WTC11 (cell line): ENCODE measurements around the gene FREY1. TPM values are rescaled to one million over a fixed set of nuclear protein-coding genes. Genes with fewer than 3 reads are reported as not detected.

ENCODE experiments used
- ATAC-seq: fragments of 200-7000 bp; cut with Tn5 transposase; 2 replicates; pipeline ENCODE4 v1.10.0; 2021; ENCODE audit warnings: mild to moderate bottlenecking, moderate library complexity
- CTCF ChIA-PET: fragments of 300-600 bp; sonication (Branson Sonifier 250); formaldehyde crosslinking; loops from one replicate; lab custom pipeline; 2021; ENCODE audit warnings: antibody characterized with exemption; lab: Charles Lee
- POLR2A ChIA-PET: fragments of 350-600 bp; sonication (Branson Sonifier 250); formaldehyde crosslinking; loops from one replicate; lab custom pipeline; 2021; ENCODE audit warnings: antibody characterized with exemption; lab: Charles Lee
- DNase-seq: peaks from one replicate; pipeline ENCODE4 v3.0.0; 2021; ENCODE audit warnings: low spot score
- H3K27ac Mint-ChIP-seq: 2 replicates; pipeline ENCODE4 v1.8.0; 2021; ENCODE audit warnings: mixed read lengths
- H3K27me3 Mint-ChIP-seq: 2 replicates; pipeline ENCODE4 v1.8.0; 2021; ENCODE audit warnings: low read depth, mild to moderate bottlenecking, moderate library complexity, mixed read lengths
- H3K36me3 Mint-ChIP-seq: 2 replicates; pipeline ENCODE4 v1.8.0; 2021; ENCODE audit warnings: mixed read lengths
- H3K4me1 Mint-ChIP-seq: 2 replicates; pipeline ENCODE4 v1.8.0; 2022; ENCODE audit warnings: mixed read lengths
- H3K4me3 Mint-ChIP-seq: 2 replicates; pipeline ENCODE4 v1.8.0; 2021; ENCODE audit warnings: mild to moderate bottlenecking, moderate library complexity, mixed read lengths
- H3K9me3 Mint-ChIP-seq: 2 replicates; pipeline ENCODE4 v1.8.0; 2021; ENCODE audit warnings: mixed read lengths
- AR ChIP-seq: fragments of 250-450 bp; sonication (Bioruptor Pico); IDR thresholded peaks from 2 replicates; pipeline ENCODE4 v1.9.0; 2021; ENCODE audit warnings: mild to moderate bottlenecking
- ARID4B ChIP-seq: sonication (generic); formaldehyde crosslinking; IDR thresholded peaks from 2 replicates; pipeline ENCODE4 v1.8.0; 2023; ENCODE audit warnings: missing genetic modification reagents, mild to moderate bottlenecking, borderline replicate concordance
- ATF1 ChIP-seq: sonication (generic); formaldehyde crosslinking; IDR thresholded peaks from 2 replicates; pipeline ENCODE4 v1.8.1; 2023; ENCODE audit warnings: mild to moderate bottlenecking, moderate library complexity, missing genetic modification reagents
- CTCF ChIP-seq: fragments of 200-600 bp; IDR thresholded peaks from 2 replicates; pipeline ENCODE4 v1.8.0; 2022; ENCODE audit warnings: antibody characterized with exemption
- E2F4 ChIP-seq: sonication (generic); formaldehyde crosslinking; IDR thresholded peaks from 2 replicates; pipeline ENCODE4 v1.8.1; 2022; ENCODE audit warnings: low read depth, mild to moderate bottlenecking, moderate library complexity, missing genetic modification reagents, borderline replicate concordance
- FOXK1 ChIP-seq: sonication (generic); formaldehyde crosslinking; IDR thresholded peaks from 2 replicates; pipeline ENCODE4 v1.8.0; 2022; ENCODE audit warnings: mild to moderate bottlenecking, moderate library complexity, missing genetic modification reagents
- FOXP1 ChIP-seq: sonication (generic); formaldehyde crosslinking; IDR thresholded peaks from 2 replicates; pipeline ENCODE4 v1.8.0; 2022; ENCODE audit warnings: missing genetic modification reagents, mild to moderate bottlenecking, moderate library complexity, borderline replicate concordance
- FOXP4 ChIP-seq: sonication (generic); formaldehyde crosslinking; IDR thresholded peaks from 2 replicates; pipeline ENCODE4 v1.8.0; 2022; ENCODE audit warnings: mild to moderate bottlenecking, missing genetic modification reagents
- JUN ChIP-seq: sonication (generic); formaldehyde crosslinking; IDR thresholded peaks from 2 replicates; pipeline ENCODE4 v1.8.0; 2023; ENCODE audit warnings: mild to moderate bottlenecking, missing genetic modification reagents
- MXD4 ChIP-seq: fragments of 250-450 bp; sonication (Bioruptor Pico); IDR thresholded peaks from 2 replicates; pipeline ENCODE4 v1.8.0; 2021; ENCODE audit warnings: mild to moderate bottlenecking, moderate library complexity, borderline replicate concordance
- NFE2L1 ChIP-seq: sonication (generic); formaldehyde crosslinking; IDR thresholded peaks from 2 replicates; pipeline ENCODE4 v1.8.1; 2023; ENCODE audit warnings: missing genetic modification reagents
- PREB ChIP-seq: sonication (generic); formaldehyde crosslinking; IDR thresholded peaks from 2 replicates; pipeline ENCODE4 v1.8.1; 2022; ENCODE audit warnings: mild to moderate bottlenecking, missing genetic modification reagents, moderate library complexity, borderline replicate concordance
- ZBTB43 ChIP-seq: sonication (generic); formaldehyde crosslinking; IDR thresholded peaks from 2 replicates; pipeline ENCODE4 v1.8.1; 2023; ENCODE audit warnings: mild to moderate bottlenecking, missing genetic modification reagents
- ZNF219 ChIP-seq: sonication (generic); formaldehyde crosslinking; IDR thresholded peaks from 2 replicates; pipeline ENCODE4 v1.8.0; 2023; ENCODE audit warnings: missing genetic modification reagents, mild to moderate bottlenecking, borderline replicate concordance
- ZNF263 ChIP-seq: sonication (generic); formaldehyde crosslinking; IDR thresholded peaks from 2 replicates; pipeline ENCODE4 v1.8.1; 2022; ENCODE audit warnings: low read depth, mild to moderate bottlenecking, moderate library complexity, missing genetic modification reagents
- ZNF317 ChIP-seq: sonication (generic); formaldehyde crosslinking; IDR thresholded peaks from 2 replicates; pipeline ENCODE4 v1.8.1; 2023; ENCODE audit warnings: low read depth, mild to moderate bottlenecking, moderate library complexity, missing genetic modification reagents, borderline replicate concordance
- total RNA-seq: library from RNA; stranded (reverse); gene quantifications from 3 replicates; pipeline ENCODE4 v1.2.3, GENCODE V29; 2021

FREY1 gene
- total RNA-seq, 1 experiment from 2014 or later: 2.1 TPM

- CTCF ChIA-PET: no interaction called here
- no peak for TF ChIP-seq FOXP1
- no peak for TF ChIP-seq JUN
- no peak for TF ChIP-seq ZNF317 (CRISPR knock-in tag)
- TF ChIP-seq AR (CRISPR knock-in tag): no peak
- no peak for TF ChIP-seq E2F4 (CRISPR knock-in tag)
- no peak for TF ChIP-seq ZNF263 (CRISPR knock-in tag)
- no peak for TF ChIP-seq FOXP4 (CRISPR knock-in tag)
- TF ChIP-seq ZBTB43 (CRISPR knock-in tag): no peak
- no peak for TF ChIP-seq NFE2L1 (CRISPR knock-in tag)
- no peak for TF ChIP-seq MXD4 (CRISPR knock-in tag)
- no peak for TF ChIP-seq CTCF
- TF ChIP-seq, all 79 proteins: peak for 0
- peaks cover 2% of the 10 kb centered on the region; the same call in 1 of the 2 replicates for H3K36me3 Mint-ChIP-seq
- POLR2A ChIA-PET: interaction anchor here (0.8 to 1.6 kb wide), 2 partner anchors 23 to 64 kb away, joined by 3 to 8 read pairs; no protein-coding TSS in a partner anchor
- peaks cover 2% of the 10 kb centered on the region; the same call in 1 of the 2 replicates for H3K27me3 Mint-ChIP-seq
- no peak overlapping the region; the same call in 1 of the 2 replicates for H3K27ac Mint-ChIP-seq
- H3K4me3 Mint-ChIP-seq: peak overlapping the region; percentile 93
- H3K4me1 Mint-ChIP-seq: peaks cover 34% of the 10 kb centered on the region
- no peak for DNase-seq
- no peaks in the 10 kb centered on the region for H3K9me3 Mint-ChIP-seq
- no peak for ATAC-seq
These were observed 12.0 kb upstream of the FREY1 start for GRCh38 chr11:45918962-45919675.

- H3K36me3 Mint-ChIP-seq: peaks cover 3% of the 10 kb centered on the region; the same call in 1 of the 2 replicates
- H3K4me1 Mint-ChIP-seq: peaks cover 32% of the 10 kb centered on the region
- DNase-seq (peak; percentile 80), ATAC-seq (peak; percentile 23)
- H3K9me3 Mint-ChIP-seq: no peaks in the 10 kb centered on the region
- H3K4me3 Mint-ChIP-seq: peak overlapping the region; percentile 93
- H3K27me3 Mint-ChIP-seq: peaks cover 2% of the 10 kb centered on the region; the same call in 1 of the 2 replicates
- POLR2A ChIA-PET: interaction anchor here (0.7 to 1.7 kb wide), 9 partner anchors 12 to 325 kb away, joined by 3 to 8 read pairs (median 4); no protein-coding TSS in a partner anchor
- CTCF ChIA-PET: interaction anchor here (0.9 to 1.7 kb wide), 9 partner anchors 19 to 147 kb away, joined by 3 to 17 read pairs (median 4); partner anchors contain the start of gene CRY2
- peak overlapping the region; percentile 96 for H3K27ac Mint-ChIP-seq
- TF ChIP-seq ATF1 (CRISPR knock-in tag) (no peak), FOXK1 (0 out of 2 replicates have a peak, but pooled peaks have one; percentile 51), PREB (no peak), ZNF219 (CRISPR knock-in tag) (no peak), ARID4B (CRISPR knock-in tag) (no peak)
These were observed 11.4 kb upstream of the FREY1 start for GRCh38 chr11:45918331-45918941.
